ENCODE results near the gene KRTAP5-7. TPM values are rescaled to one million over a fixed set of nuclear protein-coding genes. Genes with fewer than 3 reads are reported as not detected.
"Not testable (repeated sequence)": the region's sequence is repeated elsewhere in the genome, so short reads cannot be mapped to it uniquely, and the experiment has no call there.

Gene KRTAP5-7
- total RNA-seq, 1 donor from 2014 or later: not detected

DNA sequence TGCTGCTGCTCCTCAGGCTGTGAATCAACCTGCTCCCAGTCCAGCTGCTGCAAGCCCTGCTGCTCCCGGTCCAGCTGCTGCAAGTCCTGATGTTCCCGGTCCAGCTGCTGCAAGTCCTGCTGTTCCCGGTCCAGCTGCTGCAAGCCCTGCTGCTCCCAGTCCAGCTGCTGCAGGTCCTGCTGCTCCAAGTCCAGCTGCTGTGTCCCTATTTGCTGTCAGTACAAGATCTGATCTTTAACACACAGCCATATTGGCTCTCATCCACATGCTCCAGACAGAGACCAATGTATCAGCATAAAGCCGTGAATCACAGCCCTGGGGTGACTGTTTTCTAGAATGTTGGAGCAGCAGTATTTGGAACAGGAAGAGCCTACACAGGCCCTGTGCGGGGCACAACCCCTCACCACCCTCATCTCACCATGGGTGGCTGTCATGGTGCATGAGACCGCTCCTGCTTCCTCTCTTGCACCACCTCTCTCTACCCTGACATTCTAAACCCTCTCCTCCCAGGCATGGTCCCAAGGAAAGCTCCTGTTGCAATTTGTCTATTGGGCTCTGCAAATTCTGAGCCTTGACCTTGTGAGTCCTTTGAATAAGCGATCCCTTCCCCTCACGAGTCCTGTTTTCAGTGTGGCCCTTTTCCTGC is 41.8 kb downstream of the KRTAP5-7 start:
- DNase-seq (ENCODE audit: low spot score): no peak
- no peaks in the 10 kb centered on the region for H3K4me1 ChIP-seq
- H4K20me1 ChIP-seq (ENCODE audit: low read depth): no peaks in the 10 kb centered on the region
- H3K27me3 ChIP-seq: no peaks in the 10 kb centered on the region
- no peak overlapping the region for H3K4me3 ChIP-seq
- Mint-ChIP-seq H3K9me3 (peaks cover under 1% of the 10 kb centered on the region), H3K27ac (no peak overlapping the region), H3K27me3 (ENCODE audit: insufficient read depth, low read depth) (peaks cover 7% of the 10 kb centered on the region), H3K4me3 (no peak overlapping the region), H3K4me1 (peaks cover 41% of the 10 kb centered on the region), H3K36me3 (no peaks in the 10 kb centered on the region)
- no peak overlapping the region for H3K27ac ChIP-seq
- H3K4me2 ChIP-seq: no peak overlapping the region
- H2AFZ ChIP-seq (replicated peaks): no peak overlapping the region
- no peaks in the 10 kb centered on the region for H3K79me2 ChIP-seq (ENCODE audit: low read depth)
- no peaks in the 10 kb centered on the region for H3K9me3 ChIP-seq (ENCODE audit: low read depth)
- H3K36me3 ChIP-seq: no peaks in the 10 kb centered on the region
- no peaks in the 10 kb centered on the region for H3F3A ChIP-seq (ENCODE audit: low read depth)
- H3K9ac ChIP-seq: no peak overlapping the region
- TF ChIP-seq, protein P1, sequence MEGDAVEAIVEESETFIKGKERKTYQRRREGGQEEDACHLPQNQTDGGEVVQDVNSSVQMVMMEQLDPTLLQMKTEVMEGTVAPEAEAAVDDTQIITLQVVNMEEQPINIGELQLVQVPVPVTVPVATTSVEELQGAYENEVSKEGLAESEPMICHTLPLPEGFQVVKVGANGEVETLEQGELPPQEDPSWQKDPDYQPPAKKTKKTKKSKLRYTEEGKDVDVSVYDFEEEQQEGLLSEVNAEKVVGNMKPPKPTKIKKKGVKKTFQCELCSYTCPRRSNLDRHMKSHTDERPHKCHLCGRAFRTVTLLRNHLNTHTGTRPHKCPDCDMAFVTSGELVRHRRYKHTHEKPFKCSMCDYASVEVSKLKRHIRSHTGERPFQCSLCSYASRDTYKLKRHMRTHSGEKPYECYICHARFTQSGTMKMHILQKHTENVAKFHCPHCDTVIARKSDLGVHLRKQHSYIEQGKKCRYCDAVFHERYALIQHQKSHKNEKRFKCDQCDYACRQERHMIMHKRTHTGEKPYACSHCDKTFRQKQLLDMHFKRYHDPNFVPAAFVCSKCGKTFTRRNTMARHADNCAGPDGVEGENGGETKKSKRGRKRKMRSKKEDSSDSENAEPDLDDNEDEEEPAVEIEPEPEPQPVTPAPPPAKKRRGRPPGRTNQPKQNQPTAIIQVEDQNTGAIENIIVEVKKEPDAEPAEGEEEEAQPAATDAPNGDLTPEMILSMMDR (IDR thresholded peaks at IDR 0.05): no peak
- no peak for TF ChIP-seq EZH2phosphoT487 (IDR thresholded peaks at IDR 0.05)
- TF ChIP-seq EZH2 (IDR thresholded peaks at IDR 0.05): no peak

DNA sequence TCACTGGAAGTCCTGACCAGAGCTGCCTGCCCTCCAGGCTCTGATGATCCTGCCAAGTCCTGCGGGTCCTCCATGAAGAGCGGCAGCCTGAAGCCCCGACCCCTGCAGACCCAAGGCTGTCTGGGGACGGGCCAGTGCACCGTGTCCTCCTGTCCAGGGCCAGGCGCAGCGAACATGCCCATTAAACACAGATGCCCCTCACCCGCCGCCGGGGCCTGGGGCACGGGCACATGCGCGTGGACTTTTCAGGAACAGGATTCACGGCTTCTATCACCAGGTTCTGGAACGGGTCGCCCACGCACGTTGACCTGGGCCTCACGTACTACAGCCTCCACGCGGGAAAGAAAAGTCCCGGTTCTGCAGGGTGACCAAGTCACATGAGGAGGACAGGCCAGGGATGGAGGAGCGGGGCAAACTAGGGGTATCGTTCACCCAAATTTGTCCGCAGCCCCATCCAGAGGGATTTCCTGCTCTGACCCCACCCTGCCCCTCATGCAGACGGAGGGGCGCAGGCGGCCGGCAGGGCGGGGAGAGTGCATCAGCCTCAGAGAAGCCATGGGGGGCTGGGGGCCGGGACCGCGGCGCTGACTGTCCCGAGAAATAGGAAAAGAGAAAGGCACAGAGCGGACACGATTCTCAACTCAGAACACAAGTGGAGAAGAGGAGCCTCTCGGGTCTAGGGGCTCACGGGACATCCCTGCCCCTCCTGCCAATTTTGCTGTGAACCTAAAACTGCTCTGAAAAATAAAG is 44.2 kb downstream of the KRTAP5-7 start:
- H3K9me3 Mint-ChIP-seq; H3K9ac ChIP-seq; H3K4me2 ChIP-seq; H3K27ac Mint-ChIP-seq; H3F3A ChIP-seq (ENCODE audit: low read depth); H3K27me3 Mint-ChIP-seq (ENCODE audit: insufficient read depth, low read depth); H3K27ac ChIP-seq; H3K4me1 ChIP-seq; DNase-seq (ENCODE audit: low spot score); H3K9me3 ChIP-seq (ENCODE audit: low read depth); H4K20me1 ChIP-seq (ENCODE audit: low read depth); H3K36me3 ChIP-seq; H3K27me3 ChIP-seq; H2AFZ ChIP-seq (replicated peaks); H3K79me2 ChIP-seq (ENCODE audit: low read depth); H3K36me3 Mint-ChIP-seq; H3K4me3 ChIP-seq; H3K4me3 Mint-ChIP-seq: not testable (repeated sequence)
- peaks cover 29% of the 10 kb centered on the region for H3K4me1 Mint-ChIP-seq

DNA sequence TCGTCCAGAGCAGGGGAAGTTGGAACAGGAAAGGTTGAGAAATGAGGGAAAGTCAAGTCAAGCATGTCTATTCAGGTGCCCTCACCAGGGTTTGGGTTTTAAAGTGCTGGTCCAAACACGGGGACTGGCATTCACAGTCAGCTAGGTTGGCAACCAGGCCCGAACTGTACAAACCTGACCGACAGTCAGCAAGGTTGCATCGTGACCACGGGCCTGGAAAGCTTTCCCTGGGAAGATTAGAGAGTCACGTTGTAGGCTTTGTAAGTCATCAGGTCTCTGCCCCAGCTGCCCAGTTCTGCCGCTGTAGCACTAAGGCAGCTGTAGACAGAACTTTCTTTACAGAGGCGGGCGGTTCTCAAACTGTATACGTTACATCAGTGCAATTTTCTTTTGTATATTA is 45.7 kb downstream of the KRTAP5-7 start:
- Mint-ChIP-seq H3K4me3 (no peak overlapping the region), H3K27me3 (ENCODE audit: insufficient read depth, low read depth) (peaks cover 6% of the 10 kb centered on the region), H3K9me3 (no peaks in the 10 kb centered on the region), H3K27ac (peak overlapping the region; percentile 9), H3K4me1 (peaks cover 14% of the 10 kb centered on the region), H3K36me3 (no peaks in the 10 kb centered on the region)
- H3K27me3 ChIP-seq: no peaks in the 10 kb centered on the region
- no peak for TF ChIP-seq EZH2phosphoT487 (IDR thresholded peaks at IDR 0.05)
- TF ChIP-seq, protein P1 (IDR thresholded peaks at IDR 0.05): no peak
- TF ChIP-seq EZH2 (IDR thresholded peaks at IDR 0.05): no peak
- H3K4me3 ChIP-seq: no peak overlapping the region
- H3K36me3 ChIP-seq: no peaks in the 10 kb centered on the region
- H3K4me2 ChIP-seq: no peak overlapping the region
- no peak overlapping the region for H3K27ac ChIP-seq
- no peaks in the 10 kb centered on the region for H3F3A ChIP-seq (ENCODE audit: low read depth)
- no peaks in the 10 kb centered on the region for H4K20me1 ChIP-seq (ENCODE audit: low read depth)
- H3K4me1 ChIP-seq: peaks cover 3% of the 10 kb centered on the region
- no peaks in the 10 kb centered on the region for H3K9me3 ChIP-seq (ENCODE audit: low read depth)
- no peaks in the 10 kb centered on the region for H3K79me2 ChIP-seq (ENCODE audit: low read depth)
- H3K9ac ChIP-seq: no peak overlapping the region
- H2AFZ ChIP-seq (replicated peaks): no peak overlapping the region
- DNase-seq (ENCODE audit: low spot score): no peak

DNA sequence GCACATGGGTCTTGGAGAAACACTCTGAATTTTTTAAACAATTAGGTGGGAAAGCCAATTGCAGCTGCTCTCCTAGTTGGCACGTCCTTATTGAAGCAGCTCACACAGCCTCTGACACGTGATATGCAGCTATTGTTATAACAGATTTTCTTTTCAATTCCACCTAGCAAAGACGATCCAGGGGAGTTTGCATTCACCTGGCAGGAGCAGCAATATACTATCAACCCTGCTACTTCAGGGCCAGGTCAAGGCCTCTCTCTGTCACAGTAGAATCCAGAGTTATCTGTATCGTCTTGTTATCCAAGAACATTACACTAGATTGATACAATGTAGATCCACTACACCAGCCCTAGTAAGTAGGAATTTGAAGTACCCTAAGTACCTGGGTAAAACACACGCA is 47.4 kb downstream of the KRTAP5-7 start:
- Histone ChIP-seq H3K36me3 (no peaks in the 10 kb centered on the region), H3K27me3 (no peaks in the 10 kb centered on the region), H3K4me1 (peaks cover 3% of the 10 kb centered on the region), H3K4me3 (no peak overlapping the region), H3F3A (ENCODE audit: low read depth) (no peaks in the 10 kb centered on the region), H3K9ac (no peak overlapping the region), H3K4me2 (no peak overlapping the region), H3K9me3 (ENCODE audit: low read depth) (no peaks in the 10 kb centered on the region), H2AFZ (replicated peaks) (no peak overlapping the region), H3K79me2 (ENCODE audit: low read depth) (no peaks in the 10 kb centered on the region), H3K27ac (no peak overlapping the region), H4K20me1 (ENCODE audit: low read depth) (no peaks in the 10 kb centered on the region)
- no peak overlapping the region for H3K4me3 Mint-ChIP-seq
- H3K27ac Mint-ChIP-seq: no peak overlapping the region
- no peak for DNase-seq (ENCODE audit: low spot score)
- H3K36me3 Mint-ChIP-seq: no peaks in the 10 kb centered on the region
- peaks cover 6% of the 10 kb centered on the region for H3K27me3 Mint-ChIP-seq (ENCODE audit: insufficient read depth, low read depth)
- TF ChIP-seq, protein P1 (IDR thresholded peaks at IDR 0.05): no peak
- TF ChIP-seq EZH2 (IDR thresholded peaks at IDR 0.05): no peak
- TF ChIP-seq EZH2phosphoT487 (IDR thresholded peaks at IDR 0.05): no peak
- no peaks in the 10 kb centered on the region for H3K9me3 Mint-ChIP-seq
- H3K4me1 Mint-ChIP-seq: peaks cover 7% of the 10 kb centered on the region
